CD4-positive, alpha-beta T cell treated with Interleukin-2 at 100 ng/mL for 4 hours (primary cell): Measurements from ENCODE around the gene LPP.

ENCODE experiments used
- DNase-seq: peaks from one replicate; pipeline ENCODE4 v3.0.0-alpha.2; 2020; ENCODE audit warnings: low spot score

The LPP gene

DNA sequence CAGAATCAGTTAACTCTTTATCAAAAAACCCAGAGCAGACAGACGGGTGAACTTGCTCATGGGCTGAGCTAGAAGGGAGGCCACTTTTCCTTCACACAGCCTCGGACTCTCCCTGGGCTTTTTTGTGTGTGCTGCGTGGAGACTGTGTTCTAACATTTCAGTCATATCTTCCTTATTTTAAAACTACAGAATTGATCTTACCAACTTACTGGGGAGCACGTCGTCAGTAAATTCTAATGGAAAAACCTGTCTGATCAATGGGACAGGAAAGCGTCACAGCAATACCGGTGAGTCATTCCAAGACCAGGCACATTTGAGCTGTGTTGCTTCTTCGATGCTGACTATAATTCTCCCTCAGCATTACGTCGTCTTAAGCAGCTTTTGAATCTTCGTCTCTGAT, 145.1 kb downstream of the LPP start:
- DNase-seq = peak; percentile 13

DNA sequence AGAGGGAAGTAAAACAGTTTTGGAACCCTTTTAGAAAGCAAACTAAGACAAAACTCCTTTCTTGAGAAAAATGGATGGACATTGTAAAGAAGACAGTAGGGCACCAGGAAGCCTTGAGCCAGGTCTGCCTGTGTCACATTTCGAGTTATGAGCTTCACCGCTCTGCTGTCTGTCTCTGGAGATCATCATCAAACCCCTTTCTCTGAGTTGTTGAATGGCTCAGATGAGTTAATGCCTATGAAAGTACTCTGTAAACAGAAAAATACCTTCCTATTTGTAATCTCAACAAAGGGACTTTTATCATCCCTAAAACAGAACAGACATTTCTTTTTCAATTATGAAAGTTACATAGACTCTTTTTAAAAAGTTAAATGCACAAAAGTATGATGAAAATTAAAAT, 145.8 kb downstream of the LPP start:
- DNase-seq = no peak

GRCh38 chr3:188301147-188301546, 147.2 kb downstream of the LPP start:
- DNase-seq = no peak

- no peak for DNase-seq
Observed at GRCh38 chr3:188303286-188303799, 149.4 kb downstream of the LPP start.

- no peak for DNase-seq
Observed at GRCh38 chr3:188303823-188304222, 149.9 kb downstream of the LPP start.

GRCh38 chr3:188304501-188304900, 150.5 kb downstream of the LPP start:
- DNase-seq = no peak

DNA sequence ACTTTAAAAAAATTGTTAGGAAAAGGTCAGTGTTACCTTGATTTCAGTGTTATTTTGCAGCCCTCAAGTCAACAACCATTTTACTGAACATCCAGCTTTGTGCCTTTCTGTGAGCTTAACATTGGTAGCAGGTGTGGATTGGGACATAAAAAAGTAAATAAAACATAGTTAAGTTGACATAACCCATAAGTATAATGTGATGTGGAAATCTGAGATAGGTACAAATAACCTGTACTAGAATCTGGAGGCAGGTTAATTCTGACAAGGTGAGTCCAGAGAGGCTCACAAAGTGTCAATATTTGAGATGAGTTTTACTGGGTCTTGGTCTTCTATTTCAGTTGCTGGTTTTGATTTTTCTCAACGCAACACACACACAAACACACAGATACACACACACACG, 151.3 kb downstream of the LPP start:
- no peak for DNase-seq

DNA sequence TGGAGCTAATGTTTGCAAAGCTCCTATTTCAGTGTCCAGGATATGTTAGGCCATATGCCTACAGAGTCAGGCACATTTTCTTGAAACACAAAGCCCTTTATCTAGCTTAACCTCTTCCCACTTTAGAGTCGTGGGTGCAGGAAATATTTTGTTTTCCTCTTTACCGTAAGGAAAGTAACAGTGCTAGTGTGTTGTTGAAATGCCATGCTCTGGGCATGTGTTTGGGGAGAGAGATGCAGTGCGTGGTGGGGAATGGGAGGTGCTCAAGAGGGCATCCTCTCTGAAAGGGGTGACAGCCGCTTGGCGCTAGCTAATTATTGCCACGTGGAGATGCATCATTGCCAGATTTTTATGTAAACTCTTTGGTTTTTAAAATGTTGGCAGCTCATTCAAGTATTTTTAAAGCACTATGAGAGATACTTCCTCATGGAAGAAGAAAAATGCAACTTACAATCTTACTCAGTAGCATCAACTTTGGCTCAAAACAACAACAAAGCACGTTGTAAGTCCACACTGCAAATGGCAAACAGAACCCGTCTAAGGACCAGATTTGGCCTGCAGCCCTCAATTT, 152.6 kb downstream of the LPP start:
- DNase-seq = no peak

DNA sequence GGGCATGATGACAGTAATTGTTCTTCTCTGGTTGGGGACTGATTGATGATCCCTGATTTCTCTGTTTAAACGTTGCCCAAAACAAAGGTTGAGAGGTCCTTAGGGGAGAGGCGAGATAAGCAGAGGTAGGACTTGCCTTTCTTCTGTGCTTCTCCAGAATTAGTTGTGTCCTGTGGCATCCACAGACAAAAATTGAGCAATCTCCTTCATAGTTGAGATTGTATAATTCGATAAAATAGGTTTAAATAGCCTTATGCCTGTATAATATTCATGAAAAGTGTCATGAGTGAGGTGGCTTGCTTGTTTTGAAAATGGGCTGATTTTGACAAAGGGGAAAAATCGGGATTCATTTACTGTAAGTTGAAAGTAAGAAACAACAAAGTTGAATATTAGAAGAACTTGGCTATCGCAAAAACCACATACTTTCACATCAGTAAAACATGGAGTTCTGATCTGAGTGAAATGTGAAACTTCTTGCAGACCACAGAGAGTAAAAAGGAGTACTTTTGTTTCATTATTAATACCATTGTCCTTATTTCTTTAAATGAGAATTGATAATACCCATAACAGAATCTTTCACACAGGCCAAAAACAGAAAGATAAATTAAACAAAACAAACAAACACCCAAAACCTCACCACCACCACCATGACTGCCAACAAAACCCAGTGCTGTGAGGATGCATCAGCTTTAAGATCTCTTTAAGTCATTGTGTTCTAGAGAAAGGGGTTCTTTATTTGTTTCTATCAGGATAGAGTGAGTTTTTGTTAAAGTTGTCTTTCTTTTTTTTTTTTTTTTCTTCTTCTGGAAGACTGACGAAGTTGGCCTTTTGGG, 155.7 kb downstream of the LPP start:
- DNase-seq = no peak

DNA sequence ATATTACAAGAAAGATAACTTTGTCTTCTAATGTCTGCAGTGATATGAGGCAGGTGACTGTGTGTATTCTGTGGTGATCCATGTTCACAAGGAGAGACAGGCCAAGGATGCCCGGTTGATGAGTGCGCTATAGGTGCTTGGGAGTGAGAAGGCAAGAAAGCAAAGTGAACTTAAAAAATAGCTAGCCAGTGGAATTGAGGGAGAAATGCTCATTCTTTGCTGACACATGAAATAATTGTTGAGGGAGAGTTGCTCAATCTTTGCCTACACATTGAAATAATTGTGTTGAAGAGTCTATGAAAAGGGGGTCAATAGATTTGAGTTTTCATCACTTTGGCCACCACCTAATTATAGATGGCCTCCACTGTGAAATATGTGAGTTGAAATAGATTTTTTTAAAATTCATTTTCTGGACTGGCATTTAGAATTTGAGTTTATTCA, 156.3 kb downstream of the LPP start:
- DNase-seq = no peak

DNA sequence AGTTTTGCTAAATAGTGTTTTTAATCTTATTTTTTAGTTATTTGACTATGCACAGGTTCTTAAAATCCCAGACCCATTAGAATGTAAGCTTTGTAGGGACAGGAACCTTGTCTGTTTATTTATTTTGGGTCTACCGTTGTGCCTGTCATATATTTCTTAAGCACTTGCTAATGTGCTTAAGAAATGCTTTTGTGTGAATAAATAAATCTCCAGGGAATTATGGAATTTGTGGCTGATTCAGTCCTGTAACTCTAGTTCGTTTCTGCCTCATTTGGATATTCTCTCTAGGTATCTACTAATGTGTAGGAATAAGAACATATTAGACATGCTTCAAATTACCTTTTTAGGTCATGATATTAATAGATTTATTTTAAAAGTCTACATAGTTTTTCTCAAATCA, 161.6 kb downstream of the LPP start:
- no peak for DNase-seq

- DNase-seq = no peak
Observed at GRCh38 chr3:188316021-188316722, 162.2 kb downstream of the LPP start.

DNA sequence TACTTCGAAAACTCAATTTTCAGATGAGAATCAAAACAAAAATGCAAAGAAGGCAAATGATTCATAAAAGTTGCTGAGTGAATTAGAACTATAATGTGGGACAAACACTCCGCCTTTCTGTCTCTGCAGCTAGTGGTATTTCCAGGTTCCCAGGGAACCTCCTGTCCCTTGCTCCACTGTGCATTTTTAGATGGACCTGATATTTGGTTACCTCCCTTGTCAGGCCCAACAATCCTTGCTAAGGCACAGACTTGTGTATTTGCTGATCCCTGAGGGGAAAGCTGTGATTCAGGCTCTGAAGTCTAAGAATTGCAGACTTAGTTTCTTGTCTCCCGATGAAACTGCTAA, 162.7 kb downstream of the LPP start:
- no peak for DNase-seq

- DNase-seq = no peak
Observed at GRCh38 chr3:188319569-188319968, 165.6 kb downstream of the LPP start.

- no peak for DNase-seq
Observed at GRCh38 chr3:188320757-188321156, 166.8 kb downstream of the LPP start.

- DNase-seq = no peak
Observed at GRCh38 chr3:188321258-188321657, 167.3 kb downstream of the LPP start.

DNA sequence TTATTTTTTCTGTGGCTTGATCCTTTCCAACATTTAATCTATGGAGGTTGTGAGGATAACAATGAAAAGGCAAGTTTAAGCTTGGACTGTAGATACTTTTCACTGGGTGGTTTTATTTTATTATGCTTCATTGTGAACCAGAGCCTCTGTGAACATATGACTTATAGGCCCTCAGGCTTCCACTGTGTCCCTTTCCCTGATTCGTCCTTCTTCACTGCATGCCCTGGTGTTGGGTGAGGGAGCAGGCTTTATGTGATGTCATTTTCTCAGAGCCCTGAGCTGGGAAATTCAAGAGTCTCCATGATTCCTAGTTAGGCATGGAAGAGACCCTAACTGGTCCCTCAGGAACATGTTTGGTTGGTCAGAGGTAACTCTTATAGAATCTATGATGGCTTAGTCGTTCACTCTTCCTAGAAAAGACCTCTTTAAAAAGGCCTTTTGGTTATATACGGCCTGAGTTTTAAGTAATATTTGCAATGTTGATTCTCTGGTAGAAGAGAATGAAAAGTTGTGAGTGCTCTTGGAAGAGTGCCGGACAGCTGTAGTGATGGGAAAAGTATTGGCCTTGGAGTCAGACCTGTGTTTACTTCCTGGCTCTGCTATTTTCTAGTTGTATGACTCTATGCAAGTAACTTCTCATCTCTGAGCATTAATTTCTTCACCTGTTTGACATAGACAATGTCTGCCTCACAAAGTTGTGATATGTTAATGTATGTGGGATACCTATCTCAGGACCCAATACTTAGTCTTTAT, 168.4 kb downstream of the LPP start:
- DNase-seq = no peak

- peak; percentile 82 for DNase-seq
Observed at GRCh38 chr3:188323067-188323842, 169.3 kb downstream of the LPP start.

GRCh38 chr3:188326111-188326510, 172.2 kb downstream of the LPP start:
- DNase-seq = no peak

- no peak for DNase-seq
Observed at GRCh38 chr3:188326968-188327367, 173.0 kb downstream of the LPP start.

DNA sequence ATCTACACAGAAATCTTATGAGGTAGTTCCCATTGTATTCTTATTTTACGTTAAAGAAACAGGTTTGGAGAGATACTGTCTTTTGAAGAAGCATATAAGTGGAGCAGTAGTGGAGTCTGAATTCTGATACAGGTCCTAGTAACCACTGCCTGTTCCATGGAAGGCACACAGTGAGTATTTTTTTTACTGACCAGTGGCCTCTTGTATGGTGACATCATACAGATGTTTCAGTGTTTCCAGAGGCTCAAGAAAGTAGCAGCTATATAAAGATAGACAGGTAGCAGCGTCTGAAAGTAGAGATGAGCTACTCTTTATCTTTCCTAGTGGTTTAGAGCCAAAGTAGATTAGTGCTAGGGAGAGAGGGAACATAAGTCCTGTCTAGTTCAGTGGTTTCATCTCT, 173.5 kb downstream of the LPP start:
- DNase-seq = no peak

GRCh38 chr3:188330138-188330537, 176.2 kb downstream of the LPP start:
- DNase-seq = no peak
